ENCODE results near the gene EPM2AIP1.

The EPM2AIP1 gene

GRCh38 chr3:36944012-36944640, 48.8 kb downstream of the EPM2AIP1 start:
- TF ChIP-seq RAD21 (IDR thresholded peaks at IDR 0.05; ENCODE audit: low read depth) (no peak), EGR1 (IDR thresholded peaks at IDR 0.05) (0 out of 2 replicates have a peak, but pooled peaks have one; percentile 28), NFIC (IDR thresholded peaks at IDR 0.05) (peak; percentile 69), FOXM1 (IDR thresholded peaks at IDR 0.05; ENCODE audit: borderline replicate concordance, low read depth) (no peak), CEBPB (IDR thresholded peaks at IDR 0.05) (no peak), TCF12 (IDR thresholded peaks at IDR 0.05; ENCODE audit: low read depth) (0 out of 2 replicates have a peak, but pooled peaks have one; percentile 24), EP300 (IDR thresholded peaks at IDR 0.05; ENCODE audit: borderline replicate concordance) (no peak), REST (IDR thresholded peaks at IDR 0.05; ENCODE audit: low read depth) (no peak), USF1 (IDR thresholded peaks at IDR 0.05) (no peak), ZBTB7A (IDR thresholded peaks at IDR 0.05; ENCODE audit: low read depth) (no peak; the same call in 1 of the 2 replicates), TAF1 (IDR thresholded peaks at IDR 0.05; ENCODE audit: low read depth) (no peak), MAX (IDR thresholded peaks at IDR 0.05) (peak; percentile 60)

- TF ChIP-seq TEAD4 (IDR thresholded peaks at IDR 0.05) (no peak), REST (IDR thresholded peaks at IDR 0.05; ENCODE audit: low read depth) (no peak), ZBTB7A (IDR thresholded peaks at IDR 0.05; ENCODE audit: low read depth) (no peak), CREB1 (IDR thresholded peaks at IDR 0.05; ENCODE audit: low read depth) (no peak), MAX (IDR thresholded peaks at IDR 0.05) (no peak)
These were observed 49.3 kb downstream of the EPM2AIP1 start for GRCh38 chr3:36943601-36944000.

- TF ChIP-seq CEBPB (IDR thresholded peaks at IDR 0.05): no peak
- TF ChIP-seq ZBTB7A (IDR thresholded peaks at IDR 0.05; ENCODE audit: low read depth): no peak
- no peak for TF ChIP-seq MAX (IDR thresholded peaks at IDR 0.05)
- TF ChIP-seq RAD21 (IDR thresholded peaks at IDR 0.05; ENCODE audit: low read depth): no peak
- no peak for TF ChIP-seq REST (IDR thresholded peaks at IDR 0.05; ENCODE audit: low read depth)
- no peak for TF ChIP-seq FOXM1 (IDR thresholded peaks at IDR 0.05; ENCODE audit: borderline replicate concordance, low read depth)
- TF ChIP-seq CREB1 (IDR thresholded peaks at IDR 0.05; ENCODE audit: low read depth): no peak
- no peak for TF ChIP-seq TCF12 (IDR thresholded peaks at IDR 0.05; ENCODE audit: low read depth)
These were observed 50.2 kb downstream of the EPM2AIP1 start for GRCh38 chr3:36942638-36943248.

- TF ChIP-seq CEBPB (IDR thresholded peaks at IDR 0.05) (no peak), EP300 (IDR thresholded peaks at IDR 0.05; ENCODE audit: borderline replicate concordance) (no peak), TCF12 (IDR thresholded peaks at IDR 0.05; ENCODE audit: low read depth) (no peak), TAF1 (IDR thresholded peaks at IDR 0.05; ENCODE audit: low read depth) (no peak), TEAD4 (IDR thresholded peaks at IDR 0.05) (no peak), NFIC (IDR thresholded peaks at IDR 0.05) (no peak), MAX (IDR thresholded peaks at IDR 0.05) (no peak), CREB1 (IDR thresholded peaks at IDR 0.05; ENCODE audit: low read depth) (no peak), USF1 (IDR thresholded peaks at IDR 0.05) (no peak), EGR1 (IDR thresholded peaks at IDR 0.05) (no peak), RAD21 (IDR thresholded peaks at IDR 0.05; ENCODE audit: low read depth) (no peak), REST (IDR thresholded peaks at IDR 0.05; ENCODE audit: low read depth) (no peak), FOXM1 (IDR thresholded peaks at IDR 0.05; ENCODE audit: borderline replicate concordance, low read depth) (no peak), ZBTB7A (IDR thresholded peaks at IDR 0.05; ENCODE audit: low read depth) (no peak), YY1 (IDR thresholded peaks at IDR 0.05; ENCODE audit: low read depth) (no peak)
These were observed 51.3 kb downstream of the EPM2AIP1 start for GRCh38 chr3:36941658-36942057.
